HUES6 (cell line): ENCODE data around the gene KRTAP10-2.
"Not testable (repeated sequence)": the region's sequence is repeated elsewhere in the genome, so short reads cannot be mapped to it uniquely, and the experiment has no call there.

Experiments
- H3K27ac ChIP-seq: 2 replicates; pipeline ENCODE4 v1.7.0; 2013; ENCODE audit warnings: low read depth, mild to moderate bottlenecking, low read length, inconsistent platforms
- H3K27me3 ChIP-seq: 2 replicates; pipeline ENCODE4 v1.6.1; 2013; ENCODE audit warnings: low read length; ENCODE audit not compliant: control insufficient read depth, insufficient read depth
- H3K36me3 ChIP-seq: 2 replicates; pipeline ENCODE4 v1.6.1; 2013; ENCODE audit warnings: low read length; ENCODE audit not compliant: control insufficient read depth, insufficient read depth
- H3K4me1 ChIP-seq: 2 replicates; pipeline ENCODE4 v1.6.1; 2013; ENCODE audit warnings: low read length; ENCODE audit not compliant: control insufficient read depth, insufficient read depth
- H3K4me3 ChIP-seq: 2 replicates; pipeline ENCODE4 v1.5.1; 2013; ENCODE audit warnings: low read depth, low read length
- H3K9ac ChIP-seq: one replicate; pipeline ENCODE4 v1.6.1; 2013; ENCODE audit warnings: mild to moderate bottlenecking, low read length
- H3K9me3 ChIP-seq: 2 replicates; pipeline ENCODE4 v1.6.1; 2013; ENCODE audit warnings: low read depth, low read length; ENCODE audit not compliant: control insufficient read depth, insufficient read depth

The KRTAP10-2 gene

GRCh38 chr21:44581158-44581557, 29.9 kb upstream of the KRTAP10-2 start:
- H3K9me3 ChIP-seq, result peaks cover 20% of the 10 kb centered on the region
- H3K4me3 ChIP-seq, result no peak overlapping the region
- no peaks in the 10 kb centered on the region for H3K36me3 ChIP-seq
- no peaks in the 10 kb centered on the region for H3K4me1 ChIP-seq
- H3K27ac ChIP-seq, result no peak overlapping the region
- H3K9ac ChIP-seq, result no peak overlapping the region
- H3K27me3 ChIP-seq, result no peaks in the 10 kb centered on the region

DNA sequence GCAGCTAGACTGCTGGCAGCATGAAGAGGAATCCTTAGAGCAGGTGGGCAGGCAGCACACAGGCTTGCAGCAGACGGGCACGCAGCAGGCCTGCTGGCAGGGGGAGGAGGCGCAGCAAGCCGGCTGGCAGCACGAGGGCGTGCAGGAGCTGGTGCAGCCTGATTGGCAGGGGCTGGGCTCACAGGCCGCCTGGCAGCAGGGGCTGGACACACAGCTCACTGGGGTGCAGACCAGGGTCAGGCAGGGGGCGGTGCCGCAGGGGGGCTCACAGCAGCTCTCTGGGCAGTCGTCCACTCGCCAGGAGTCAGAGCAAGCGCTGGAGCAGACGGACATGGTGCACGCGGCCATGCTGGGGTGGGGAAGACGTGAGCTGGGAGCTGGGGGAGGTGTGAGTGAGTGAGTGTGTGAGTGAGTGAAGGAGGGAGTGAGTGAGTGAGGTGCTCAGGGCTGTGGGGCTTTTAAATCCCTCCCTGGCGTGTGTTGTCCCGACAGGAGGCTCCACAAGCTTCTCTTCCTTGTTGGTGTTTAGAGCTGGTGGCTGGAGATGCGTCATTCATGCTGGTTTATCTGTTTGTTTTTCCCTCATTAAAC, 29.0 kb upstream of the KRTAP10-2 start, which contains the start of gene KRTAP10-5:
Gene KRTAP10-5 (minus strand): TSS at position 374 of the 591 bp plus-strand sequence. CDS start 26 bp downstream, at position 348.
- not testable (repeated sequence) for H3K4me1 ChIP-seq, H3K4me3 ChIP-seq, H3K27me3 ChIP-seq, H3K27ac ChIP-seq, H3K9ac ChIP-seq, H3K36me3 ChIP-seq
- peaks cover 17% of the 10 kb centered on the region for H3K9me3 ChIP-seq

GRCh38 chr21:44579833-44580144, 28.5 kb upstream of the KRTAP10-2 start:
- Histone ChIP-seq H3K9me3 (peaks cover 17% of the 10 kb centered on the region), H3K27ac (no peak overlapping the region), H3K9ac (no peak overlapping the region), H3K4me1 (0 out of 2 replicates have a peak, but pooled peaks cover 4% of the 10 kb centered on the region), H3K4me3 (no peak overlapping the region), H3K27me3 (no peaks in the 10 kb centered on the region), H3K36me3 (no peaks in the 10 kb centered on the region)

GRCh38 chr21:44579056-44579832, 27.9 kb upstream of the KRTAP10-2 start:
- Histone ChIP-seq H3K9ac (no peak overlapping the region), H3K4me3 (no peak overlapping the region), H3K27me3 (no peaks in the 10 kb centered on the region), H3K9me3 (peaks cover 17% of the 10 kb centered on the region), H3K4me1 (0 out of 2 replicates have a peak, but pooled peaks cover 5% of the 10 kb centered on the region), H3K36me3 (no peaks in the 10 kb centered on the region), H3K27ac (no peak overlapping the region)

- Histone ChIP-seq H3K4me3 (no peak overlapping the region), H3K4me1 (0 out of 2 replicates have a peak, but pooled peaks cover 5% of the 10 kb centered on the region), H3K36me3 (no peaks in the 10 kb centered on the region), H3K27me3 (no peaks in the 10 kb centered on the region), H3K27ac (no peak overlapping the region), H3K9me3 (peaks cover 17% of the 10 kb centered on the region), H3K9ac (no peak overlapping the region)
Measured at GRCh38 chr21:44578371-44579055, 27.2 kb upstream of the KRTAP10-2 start.

DNA sequence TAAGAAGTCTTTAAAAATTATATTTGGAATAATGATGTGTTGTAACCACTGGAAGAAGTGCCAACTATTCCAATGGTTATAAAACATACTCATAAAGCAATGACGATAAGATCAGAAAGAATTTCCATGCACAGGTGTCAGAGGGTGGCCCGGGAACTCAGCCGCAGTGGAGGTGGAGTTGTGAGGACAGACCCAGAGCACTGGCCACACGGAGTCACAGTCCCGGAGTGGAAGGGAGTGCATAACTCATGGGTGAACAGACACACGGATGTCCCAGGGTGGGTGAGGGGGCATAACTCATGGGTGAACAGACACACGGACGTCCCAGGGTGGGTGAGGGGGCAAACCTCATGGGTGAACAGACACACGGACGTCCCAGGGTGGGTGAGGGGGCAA, 24.7 kb upstream of the KRTAP10-2 start:
- H3K36me3 ChIP-seq, result no peaks in the 10 kb centered on the region

DNA sequence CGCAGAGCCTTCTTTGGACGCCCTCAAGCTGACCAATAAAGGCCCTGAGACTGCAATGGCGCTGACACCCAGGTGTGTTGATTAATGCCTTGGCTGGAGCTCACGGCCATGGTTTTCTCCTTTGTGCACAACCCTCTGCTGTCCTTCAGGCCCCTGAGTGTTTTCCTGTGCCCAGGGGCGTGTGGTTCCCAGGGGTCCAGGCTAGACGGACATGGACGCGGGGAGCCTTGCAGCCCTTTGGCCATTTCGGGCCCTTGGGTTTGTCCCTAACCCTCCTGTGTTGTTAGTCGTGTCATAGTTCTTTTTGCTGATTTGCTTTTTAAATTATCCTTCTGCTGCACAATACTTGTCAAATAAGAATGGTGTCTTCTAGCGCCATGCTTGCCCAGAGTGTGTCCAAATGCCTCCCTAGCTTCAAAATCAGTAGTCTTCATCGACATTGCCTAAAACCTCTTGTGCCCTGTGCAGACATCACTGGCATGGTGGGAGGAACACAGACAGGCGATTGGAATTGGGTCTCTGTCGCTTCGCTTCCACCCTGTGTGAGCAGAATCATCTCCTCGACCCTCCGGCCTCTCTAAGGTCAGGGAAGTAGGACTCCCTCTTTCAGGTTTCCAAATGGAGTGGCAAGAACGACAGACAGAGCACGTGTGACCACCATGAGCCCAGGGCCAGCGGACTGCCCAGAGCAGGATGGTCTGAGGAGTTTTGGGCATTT, 24.2 kb upstream of the KRTAP10-2 start:
- peaks cover 24% of the 10 kb centered on the region for H3K9me3 ChIP-seq
- no peak overlapping the region for H3K9ac ChIP-seq
- H3K27me3 ChIP-seq, result no peaks in the 10 kb centered on the region
- no peak overlapping the region for H3K27ac ChIP-seq
- H3K4me1 ChIP-seq, result 0 out of 2 replicates have a peak, but pooled peaks cover 5% of the 10 kb centered on the region
- H3K4me3 ChIP-seq, result no peak overlapping the region
- no peaks in the 10 kb centered on the region for H3K36me3 ChIP-seq

More for the DNA sequence above, 24.7 kb upstream of the KRTAP10-2 start:
- Histone ChIP-seq H3K27ac (no peak overlapping the region), H3K9me3 (peaks cover 25% of the 10 kb centered on the region), H3K4me3 (no peak overlapping the region), H3K27me3 (no peaks in the 10 kb centered on the region), H3K9ac (no peak overlapping the region), H3K4me1 (0 out of 2 replicates have a peak, but pooled peaks cover 5% of the 10 kb centered on the region)

DNA sequence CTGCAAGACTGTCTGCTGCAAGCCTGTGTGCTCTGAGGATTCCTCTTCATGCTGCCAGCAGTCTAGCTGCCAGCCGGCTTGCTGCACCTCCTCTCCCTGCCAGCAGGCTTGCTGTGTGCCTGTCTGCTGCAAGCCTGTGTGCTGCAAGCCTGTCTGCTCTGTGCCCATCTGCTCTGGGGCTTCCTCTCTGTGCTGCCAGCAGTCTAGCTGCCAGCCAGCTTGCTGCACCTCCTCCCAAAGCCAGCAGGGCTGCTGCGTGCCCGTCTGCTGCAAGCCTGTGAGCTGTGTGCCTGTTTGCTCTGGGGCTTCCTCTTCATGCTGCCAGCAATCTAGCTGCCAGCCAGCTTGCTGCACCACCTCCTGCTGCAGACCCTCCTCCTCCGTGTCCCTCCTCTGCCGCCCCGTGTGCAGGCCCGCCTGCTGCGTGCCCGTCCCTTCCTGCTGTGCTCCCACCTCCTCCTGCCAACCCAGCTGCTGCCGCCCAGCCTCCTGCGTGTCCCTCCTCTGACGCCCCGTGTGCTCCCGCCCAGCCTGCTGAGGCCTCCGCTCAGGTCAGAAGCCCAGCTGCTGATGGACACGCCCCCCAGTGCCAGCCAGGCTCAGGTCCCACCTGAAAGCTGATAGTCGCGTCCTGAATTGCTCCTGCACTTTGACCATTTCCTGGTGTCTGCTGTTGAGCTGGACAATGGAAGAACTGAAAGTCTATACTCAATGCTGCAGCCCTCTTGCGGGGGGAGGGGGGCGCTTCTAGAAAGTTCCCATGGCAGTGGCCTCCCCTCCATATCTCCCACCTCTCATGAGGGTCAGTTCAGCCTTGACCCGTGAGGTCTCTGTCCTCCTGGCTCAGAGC, 23.4 kb upstream of the KRTAP10-2 start:
- Histone ChIP-seq H3K4me1 (0 out of 2 replicates have a peak, but pooled peaks cover 5% of the 10 kb centered on the region), H3K27me3 (no peaks in the 10 kb centered on the region), H3K36me3 (no peaks in the 10 kb centered on the region), H3K27ac (no peak overlapping the region), H3K9ac (no peak overlapping the region), H3K9me3 (peaks cover 28% of the 10 kb centered on the region), H3K4me3 (no peak overlapping the region)

DNA sequence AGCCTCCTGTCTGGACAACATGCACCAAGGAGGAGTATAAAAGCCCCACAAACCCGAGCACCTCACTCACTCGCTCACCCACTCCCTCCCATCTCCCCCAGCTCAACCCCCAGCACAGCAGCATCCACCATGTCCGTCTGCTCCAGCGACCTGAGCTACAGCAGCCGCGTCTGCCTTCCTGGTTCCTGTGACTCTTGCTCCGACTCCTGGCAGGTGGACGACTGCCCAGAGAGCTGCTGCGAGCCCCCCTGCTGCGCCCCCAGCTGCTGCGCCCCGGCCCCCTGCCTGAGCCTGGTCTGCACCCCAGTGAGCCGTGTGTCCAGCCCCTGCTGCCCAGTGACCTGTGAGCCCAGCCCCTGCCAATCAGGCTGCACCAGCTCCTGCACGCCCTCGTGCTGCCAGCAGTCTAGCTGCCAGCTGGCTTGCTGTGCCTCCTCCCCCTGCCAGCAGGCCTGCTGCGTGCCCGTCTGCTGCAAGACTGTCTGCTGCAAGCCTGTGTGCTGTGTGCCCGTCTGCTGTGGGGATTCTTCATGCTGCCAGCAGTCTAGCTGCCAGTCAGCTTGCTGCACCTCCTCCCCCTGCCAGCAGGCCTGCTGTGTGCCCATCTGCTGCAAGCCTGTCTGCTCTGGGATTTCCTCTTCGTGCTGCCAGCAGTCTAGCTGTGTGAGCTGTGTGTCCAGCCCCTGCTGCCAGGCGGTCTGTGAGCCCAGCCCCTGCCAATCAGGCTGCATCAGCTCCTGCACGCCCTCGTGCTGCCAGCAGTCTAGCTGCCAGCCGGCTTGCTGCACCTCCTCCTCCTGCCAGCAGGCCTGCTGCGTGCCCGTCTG, 22.5 kb upstream of the KRTAP10-2 start, which contains the start of gene KRTAP10-4:
Gene KRTAP10-4 (plus strand): TSS at position 100 of the 827 bp plus-strand sequence. CDS start 30 bp downstream, at position 130.
- H3K36me3 ChIP-seq, H3K9ac ChIP-seq, H3K4me1 ChIP-seq, H3K27me3 ChIP-seq, H3K27ac ChIP-seq, H3K4me3 ChIP-seq: not testable (repeated sequence)
- peaks cover 28% of the 10 kb centered on the region for H3K9me3 ChIP-seq
